PC-3 (cell line): ENCODE data around the gene TBXAS1. TPM values are rescaled to one million over a fixed set of nuclear protein-coding genes. Genes with fewer than 3 reads are reported as not detected.

Experiments used
- ATAC-seq: fragments of 200-7000 bp; cut with Tn5 transposase; 2 replicates; pipeline ENCODE4 v1.9.1; 2020; ENCODE audit warnings: mild to moderate bottlenecking, moderate library complexity
- BruUV-seq: library from RNA; stranded (reverse); fragments of 400-500 nt; replicated peaks from 2 replicates; lab custom pipeline; 2021; lab: Mats Ljungman, UMichigan
- CTCF ChIA-PET: fragments of 300-600 bp; sonication (Branson Sonifier 250); formaldehyde crosslinking; loops from one replicate; lab custom pipeline; 2022; ENCODE audit warnings: antibody characterized with exemption; lab: Charles Lee
- POLR2A ChIA-PET: fragments of 300-600 bp; sonication (Branson Sonifier 250); formaldehyde crosslinking; loops from one replicate; lab custom pipeline; 2022; ENCODE audit warnings: antibody characterized with exemption; ENCODE audit not compliant: unreplicated experiment; lab: Charles Lee
- DNase-seq: peaks from one replicate; pipeline ENCODE4 v3.0.0-alpha.2; 2015
- H2AFZ ChIP-seq: fragments of 300-600 bp; sonication (generic); 2 replicates; pipeline ENCODE4 v1.6.0; 2016; ENCODE audit warnings: antibody characterized with exemption, low read length
- H3F3A ChIP-seq: fragments of 300-600 bp; sonication (generic); one replicate; pipeline ENCODE4 v1.6.0; 2017; ENCODE audit warnings: antibody characterized with exemption, low read length, control low read depth, mild to moderate bottlenecking; ENCODE audit not compliant: unreplicated experiment
- H3K27ac ChIP-seq: fragments of 300-600 bp; sonication (generic); 2 replicates; pipeline ENCODE4 v1.5.1; 2016; ENCODE audit warnings: mild to moderate bottlenecking, low read length
- H3K27me3 ChIP-seq: fragments of 300-600 bp; sonication (generic); 2 replicates; pipeline ENCODE4 v1.6.1; 2016; ENCODE audit warnings: low read length, mixed read lengths
- H3K36me3 ChIP-seq: fragments of 300-600 bp; sonication (generic); 2 replicates; pipeline ENCODE4 v1.6.1; 2016; ENCODE audit warnings: low read depth, mixed run types, low read length, mixed read lengths
- H3K4me1 ChIP-seq: fragments of 300-600 bp; sonication (generic); 2 replicates; pipeline ENCODE4 v1.5.1; 2016; ENCODE audit warnings: low read length; ENCODE audit not compliant: insufficient read depth
- H3K4me2 ChIP-seq: fragments of 300-600 bp; sonication (generic); 2 replicates; pipeline ENCODE4 v1.6.0; 2016; ENCODE audit warnings: low read length
- H3K4me3 ChIP-seq: fragments of 300-600 bp; sonication (generic); 2 replicates; pipeline ENCODE4 v1.5.1; 2016; ENCODE audit warnings: mild to moderate bottlenecking, low read length, mixed read lengths
- H3K79me2 ChIP-seq: fragments of 300-600 bp; sonication (generic); 2 replicates; pipeline ENCODE4 v1.6.1; 2017; ENCODE audit warnings: low read length, mixed read lengths
- H3K9ac ChIP-seq: fragments of 300-600 bp; sonication (generic); 2 replicates; pipeline ENCODE4 v1.6.0; 2016; ENCODE audit warnings: mild to moderate bottlenecking, low read length
- H3K9me2 ChIP-seq: fragments of 300-600 bp; sonication (generic); replicated peaks from 2 replicates; pipeline ENCODE4 v1.6.1; 2016; ENCODE audit warnings: mixed run types, low read length, mixed read lengths
- H3K9me3 ChIP-seq: fragments of 300-600 bp; sonication (generic); 2 replicates; pipeline ENCODE4 v1.6.1; 2016; ENCODE audit warnings: low read length, mixed read lengths
- H4K20me1 ChIP-seq: fragments of 300-600 bp; sonication (generic); 2 replicates; pipeline ENCODE4 v1.6.1; 2016; ENCODE audit warnings: low read length, mixed read lengths
- CTCF ChIP-seq: fragments of 300-600 bp; sonication (generic); conservative IDR thresholded peaks from 2 replicates; pipeline ENCODE4 v1.5.1; 2017; ENCODE audit warnings: antibody characterized with exemption, low read depth, mild to moderate bottlenecking, low read length
- EZH2 ChIP-seq: fragments of 300-600 bp; sonication (generic); IDR thresholded peaks from one replicate; pipeline ENCODE4 v1.6.1; 2017; ENCODE audit warnings: antibody characterized with exemption, mild to moderate bottlenecking, low read length; ENCODE audit not compliant: unreplicated experiment
- EZH2phosphoT487 ChIP-seq: fragments of 300-600 bp; sonication (generic); IDR thresholded peaks from 2 replicates; pipeline ENCODE4 v1.6.1; 2018; ENCODE audit warnings: mild to moderate bottlenecking, antibody characterized with exemption, low read length, borderline replicate concordance
- intact Hi-C: fragments of 100-400 bp; cut with micrococcal nuclease; formaldehyde crosslinking; loops from 2 replicates; pipeline ENCODE4 v1.9.0; 2023
- total RNA-seq: library from RNA; depleted of rRNA; stranded (reverse); fragments of >200 nt; gene quantifications from 2 replicates; pipeline ENCODE4 v1.2.3, GENCODE V29; 2014

TBXAS1 gene
- total RNA-seq, 1 experiment from 2014 or later: 21.8 TPM

GRCh38 chr7:139900326-139900725 is 71.3 kb downstream of the TBXAS1 start:
- H3K27ac ChIP-seq: no peak overlapping the region
- CTCF ChIA-PET: no interaction called here
- BruUV-seq: no TSS peak
- DNase-seq (no peak), ATAC-seq (no peak)
- H3K36me3 ChIP-seq: no peaks in the 10 kb centered on the region
- H3K9me2 ChIP-seq: no peaks in the 10 kb centered on the region
- no peaks in the 10 kb centered on the region for H3F3A ChIP-seq
- H2AFZ ChIP-seq: no peak overlapping the region
- no peaks in the 10 kb centered on the region for H3K9me3 ChIP-seq
- no peak overlapping the region for H3K4me3 ChIP-seq
- no peak for TF ChIP-seq EZH2phosphoT487
- no peak for TF ChIP-seq CTCF
- TF ChIP-seq EZH2: no peak
- H3K27me3 ChIP-seq: no peaks in the 10 kb centered on the region
- H3K4me2 ChIP-seq: no peak overlapping the region
- no peaks in the 10 kb centered on the region for H3K79me2 ChIP-seq
- intact Hi-C loops: no loop called here
- POLR2A ChIA-PET: no interaction called here
- H4K20me1 ChIP-seq: no peaks in the 10 kb centered on the region
- H3K9ac ChIP-seq: no peak overlapping the region
- H3K4me1 ChIP-seq: no peaks in the 10 kb centered on the region

GRCh38 chr7:139901056-139901795 is 72.2 kb downstream of the TBXAS1 start:
- TF ChIP-seq EZH2 (no peak), EZH2phosphoT487 (no peak), CTCF (no peak)
- BruUV-seq: no TSS peak
- Histone ChIP-seq H3K9me2 (no peaks in the 10 kb centered on the region), H3F3A (no peaks in the 10 kb centered on the region), H3K9ac (no peak overlapping the region), H3K27ac (no peak overlapping the region), H2AFZ (no peak overlapping the region), H3K27me3 (no peaks in the 10 kb centered on the region), H3K4me3 (no peak overlapping the region), H3K4me2 (no peak overlapping the region), H4K20me1 (no peaks in the 10 kb centered on the region), H3K4me1 (no peaks in the 10 kb centered on the region), H3K36me3 (no peaks in the 10 kb centered on the region), H3K9me3 (no peaks in the 10 kb centered on the region), H3K79me2 (no peaks in the 10 kb centered on the region)
- CTCF ChIA-PET: no interaction called here
- DNase-seq (no peak), ATAC-seq (no peak)
- intact Hi-C loops: no loop called here
- POLR2A ChIA-PET: no interaction called here

- Histone ChIP-seq H3K4me3 (no peak overlapping the region), H3K9me2 (no peaks in the 10 kb centered on the region), H3K79me2 (no peaks in the 10 kb centered on the region), H3K9me3 (no peaks in the 10 kb centered on the region), H3K27me3 (no peaks in the 10 kb centered on the region), H4K20me1 (no peaks in the 10 kb centered on the region), H2AFZ (no peak overlapping the region), H3F3A (no peaks in the 10 kb centered on the region), H3K36me3 (no peaks in the 10 kb centered on the region), H3K27ac (no peak overlapping the region), H3K4me1 (no peaks in the 10 kb centered on the region), H3K4me2 (no peak overlapping the region), H3K9ac (no peak overlapping the region)
- POLR2A ChIA-PET: no interaction called here
- BruUV-seq: no TSS peak
- ATAC-seq (no peak), DNase-seq (no peak)
- no peak for TF ChIP-seq EZH2phosphoT487
- no peak for TF ChIP-seq CTCF
- TF ChIP-seq EZH2: no peak
- CTCF ChIA-PET: no interaction called here
- intact Hi-C loops: no loop called here
Measured at GRCh38 chr7:139901901-139902300, 72.8 kb downstream of the TBXAS1 start.
